GM19372 (cell line): ENCODE results near the gene MATR3.
"Not testable (repeated sequence)": the region's sequence is repeated elsewhere in the genome, so short reads cannot be mapped to it uniquely, and the experiment has no call there.

Experiments used
- ATAC-seq: cut with Tn5 transposase; IDR thresholded peaks from one replicate; pipeline ENCODE4 v1.9.1; 2021; ENCODE audit warnings: mild to moderate bottlenecking, low read depth, moderate library complexity; ENCODE audit not compliant: unreplicated experiment

The MATR3 gene

GRCh38 chr5:139341689-139342422 is 48.3 kb downstream of the MATR3 start, which contains the start of gene PAIP2:
Gene PAIP2 (plus strand): TSS chr5:139341854. CDS start chr5:139363785, 21,931 bp downstream.
- peak; percentile 91 for ATAC-seq

GRCh38 chr5:139342423-139342723 is 48.8 kb downstream of the MATR3 start:
- peak; percentile 49 for ATAC-seq

GRCh38 chr5:139343476-139343875 is 49.9 kb downstream of the MATR3 start:
- ATAC-seq: no peak

- no peak for ATAC-seq
Observed at GRCh38 chr5:139344177-139344576, 50.6 kb downstream of the MATR3 start.

GRCh38 chr5:139345442-139345841 is 51.9 kb downstream of the MATR3 start:
- ATAC-seq: not testable (repeated sequence)

- ATAC-seq: not testable (repeated sequence)
Observed at GRCh38 chr5:139347863-139348262, 54.3 kb downstream of the MATR3 start.

GRCh38 chr5:139354186-139354585 is 60.6 kb downstream of the MATR3 start:
- no peak for ATAC-seq

GRCh38 chr5:139355900-139356299 is 62.4 kb downstream of the MATR3 start:
- not testable (repeated sequence) for ATAC-seq

- no peak for ATAC-seq
Observed at GRCh38 chr5:139358064-139358463, 64.5 kb downstream of the MATR3 start.

GRCh38 chr5:139360384-139360783 is 66.8 kb downstream of the MATR3 start:
- no peak for ATAC-seq

- ATAC-seq: no peak
Observed at GRCh38 chr5:139361835-139362429, 68.4 kb downstream of the MATR3 start.

GRCh38 chr5:139363937-139364336 is 70.4 kb downstream of the MATR3 start:
- no peak for ATAC-seq

GRCh38 chr5:139364466-139364865 is 70.9 kb downstream of the MATR3 start:
- ATAC-seq: no peak

GRCh38 chr5:139368613-139369012 is 75.1 kb downstream of the MATR3 start:
- ATAC-seq: no peak

GRCh38 chr5:139369181-139369580 is 75.6 kb downstream of the MATR3 start:
- ATAC-seq: no peak

GRCh38 chr5:139371482-139372435 is 78.2 kb downstream of the MATR3 start:
- no peak for ATAC-seq

- no peak for ATAC-seq
Observed at GRCh38 chr5:139374909-139375308, 81.4 kb downstream of the MATR3 start.

GRCh38 chr5:139376364-139376763 is 82.8 kb downstream of the MATR3 start:
- ATAC-seq: no peak

GRCh38 chr5:139377226-139377625 is 83.7 kb downstream of the MATR3 start:
- no peak for ATAC-seq

GRCh38 chr5:139378101-139378825 is 84.7 kb downstream of the MATR3 start:
- no peak for ATAC-seq
